SK-N-SH treated with all-trans-retinoic acid at 6 μM for 48 hours (cell line): ENCODE results near the gene SMOC2.

Source experiments
- ATAC-seq: fragments of 200-7000 bp; cut with Tn5 transposase; 3 replicates; pipeline ENCODE4 v1.9.1; 2020; ENCODE audit warnings: mild to moderate bottlenecking, moderate library complexity
- ARNTL ChIP-seq: fragments of 450-650 bp; formaldehyde crosslinking; IDR thresholded peaks from 2 replicates; pipeline ENCODE4 v1.5.0; 2020; ENCODE audit warnings: low read depth, mild to moderate bottlenecking, moderate library complexity, borderline replicate concordance
- BACH2 ChIP-seq: fragments of 250-450 bp; sonication (Bioruptor Pico); IDR thresholded peaks from 2 replicates; pipeline ENCODE4 v1.9.0; 2021; ENCODE audit warnings: mild to moderate bottlenecking, borderline replicate concordance
- CSDC2 ChIP-seq: fragments of 250-450 bp; sonication (Bioruptor Pico); IDR thresholded peaks from 2 replicates; pipeline ENCODE4 v1.5.0; 2020; ENCODE audit warnings: mild to moderate bottlenecking, moderate library complexity
- CSRNP3 ChIP-seq: fragments of 250-450 bp; sonication (Bioruptor Pico); IDR thresholded peaks from 2 replicates; pipeline ENCODE4 v1.5.1; 2021; ENCODE audit warnings: mild to moderate bottlenecking, moderate library complexity
- ESRRG ChIP-seq: fragments of 250-450 bp; sonication (Bioruptor Pico); IDR thresholded peaks from 2 replicates; pipeline ENCODE4 v1.6.1; 2021; ENCODE audit warnings: mild to moderate bottlenecking
- GLIS3 ChIP-seq: fragments of 250-450 bp; sonication (Bioruptor Pico); IDR thresholded peaks from 2 replicates; pipeline ENCODE4 v1.5.0; 2020; ENCODE audit warnings: mild to moderate bottlenecking, moderate library complexity
- ISL1 ChIP-seq: fragments of 250-450 bp; sonication (Bioruptor Pico); IDR thresholded peaks from 2 replicates; pipeline ENCODE4 v2.1.2; 2022; ENCODE audit warnings: mild to moderate bottlenecking, moderate library complexity
- OSR1 ChIP-seq: fragments of 250-450 bp; sonication (Bioruptor Pico); IDR thresholded peaks from 2 replicates; pipeline ENCODE4 v1.8.0; 2022; ENCODE audit warnings: moderate library complexity, mild to moderate bottlenecking, inconsistent platforms
- PPARA ChIP-seq: fragments of 250-450 bp; sonication (Bioruptor Pico); IDR thresholded peaks from 2 replicates; pipeline ENCODE4 v1.5.0; 2020; ENCODE audit warnings: mild to moderate bottlenecking, borderline replicate concordance
- RARB ChIP-seq: fragments of 250-450 bp; sonication (Bioruptor Pico); IDR thresholded peaks from 2 replicates; pipeline ENCODE4 v1.8.0; 2021; ENCODE audit warnings: mild to moderate bottlenecking, moderate library complexity
- SNAI2 ChIP-seq: fragments of 250-450 bp; sonication (Bioruptor Pico); IDR thresholded peaks from 2 replicates; pipeline ENCODE4 v1.5.0; 2020; ENCODE audit warnings: mild to moderate bottlenecking, moderate library complexity
- TCF4 ChIP-seq: fragments of 250-450 bp; sonication (Bioruptor Pico); IDR thresholded peaks from 2 replicates; pipeline ENCODE4 v1.8.0; 2021; ENCODE audit warnings: mild to moderate bottlenecking, moderate library complexity, borderline replicate concordance
- TOX ChIP-seq: fragments of 250-450 bp; sonication (Bioruptor Pico); IDR thresholded peaks from 2 replicates; pipeline ENCODE4 v1.8.0; 2021; ENCODE audit warnings: mild to moderate bottlenecking, moderate library complexity, borderline replicate concordance
- TSHZ2 ChIP-seq: fragments of 250-450 bp; sonication (Bioruptor Pico); IDR thresholded peaks from 2 replicates; pipeline ENCODE4 v1.5.0; 2020; ENCODE audit warnings: mild to moderate bottlenecking, moderate library complexity
- ZC3H10 ChIP-seq: fragments of 250-450 bp; sonication (Bioruptor Pico); IDR thresholded peaks from 2 replicates; pipeline ENCODE4 v1.5.1; 2021; ENCODE audit warnings: mild to moderate bottlenecking, moderate library complexity
- ZFP3 ChIP-seq: fragments of 250-450 bp; sonication (Bioruptor Pico); IDR thresholded peaks from 2 replicates; pipeline ENCODE4 v1.5.0; 2020; ENCODE audit warnings: mild to moderate bottlenecking, moderate library complexity
- ZFP30 ChIP-seq: fragments of 450-650 bp; formaldehyde crosslinking; IDR thresholded peaks from 2 replicates; pipeline ENCODE4 v1.5.0; 2022; ENCODE audit warnings: mild to moderate bottlenecking, moderate library complexity
- ZNF70 ChIP-seq: fragments of 450-650 bp; formaldehyde crosslinking; IDR thresholded peaks from 2 replicates; pipeline ENCODE4 v1.5.0; 2020; ENCODE audit warnings: mild to moderate bottlenecking, moderate library complexity
- ZNF8 ChIP-seq: fragments of 450-650 bp; formaldehyde crosslinking; IDR thresholded peaks from 2 replicates; pipeline ENCODE4 v1.5.0; 2020; ENCODE audit warnings: mild to moderate bottlenecking, moderate library complexity
- TF ChIP-seq, protein P1 (sequence below): fragments of 250-450 bp; sonication (Bioruptor Pico); IDR thresholded peaks from 2 replicates; pipeline ENCODE4 v1.8.0; 2020; ENCODE audit warnings: mild to moderate bottlenecking, moderate library complexity, borderline replicate concordance
- TF ChIP-seq, protein P2 (sequence below): fragments of 250-450 bp; sonication (Bioruptor Pico); IDR thresholded peaks from 2 replicates; pipeline ENCODE4 v1.8.0; 2021; ENCODE audit warnings: low read depth, mild to moderate bottlenecking, moderate library complexity, borderline replicate concordance

SMOC2 gene

DNA sequence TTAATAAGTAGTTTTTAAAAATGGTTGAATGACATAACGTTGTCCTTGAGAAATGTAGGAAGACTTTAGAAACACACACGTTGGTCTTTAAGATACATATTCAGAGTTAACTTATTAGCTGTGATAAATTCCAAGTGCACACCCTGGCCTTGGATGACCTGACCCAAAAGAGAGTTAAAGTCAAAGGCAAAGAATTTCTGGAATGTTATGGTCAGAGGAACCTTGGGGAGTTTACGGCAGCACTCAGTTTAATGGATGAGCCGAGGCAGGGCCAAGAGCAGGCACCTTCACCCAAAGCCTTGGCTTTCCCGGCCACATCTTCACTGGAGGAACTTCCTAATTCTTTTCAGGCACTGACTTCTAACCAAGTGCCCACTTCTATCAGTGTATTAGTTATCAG is 200.5 kb downstream of the SMOC2 start:
- no peak for ATAC-seq

GRCh38 chr6:168643401-168643800 is 202.4 kb downstream of the SMOC2 start:
- no peak for TF ChIP-seq BACH2 (CRISPR knock-in tag)
- TF ChIP-seq ZFP3: no peak
- no peak for TF ChIP-seq ARNTL (CRISPR knock-in tag)
- no peak for TF ChIP-seq SNAI2
- no peak for TF ChIP-seq CSDC2 (CRISPR knock-in tag)
- no peak for TF ChIP-seq ISL1 (CRISPR knock-in tag)
- TF ChIP-seq CSRNP3: no peak
- TF ChIP-seq ESRRG: no peak
- TF ChIP-seq, protein P1, sequence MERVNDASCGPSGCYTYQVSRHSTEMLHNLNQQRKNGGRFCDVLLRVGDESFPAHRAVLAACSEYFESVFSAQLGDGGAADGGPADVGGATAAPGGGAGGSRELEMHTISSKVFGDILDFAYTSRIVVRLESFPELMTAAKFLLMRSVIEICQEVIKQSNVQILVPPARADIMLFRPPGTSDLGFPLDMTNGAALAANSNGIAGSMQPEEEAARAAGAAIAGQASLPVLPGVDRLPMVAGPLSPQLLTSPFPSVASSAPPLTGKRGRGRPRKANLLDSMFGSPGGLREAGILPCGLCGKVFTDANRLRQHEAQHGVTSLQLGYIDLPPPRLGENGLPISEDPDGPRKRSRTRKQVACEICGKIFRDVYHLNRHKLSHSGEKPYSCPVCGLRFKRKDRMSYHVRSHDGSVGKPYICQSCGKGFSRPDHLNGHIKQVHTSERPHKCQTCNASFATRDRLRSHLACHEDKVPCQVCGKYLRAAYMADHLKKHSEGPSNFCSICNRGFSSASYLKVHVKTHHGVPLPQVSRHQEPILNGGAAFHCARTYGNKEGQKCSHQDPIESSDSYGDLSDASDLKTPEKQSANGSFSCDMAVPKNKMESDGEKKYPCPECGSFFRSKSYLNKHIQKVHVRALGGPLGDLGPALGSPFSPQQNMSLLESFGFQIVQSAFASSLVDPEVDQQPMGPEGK (CRISPR knock-in tag): no peak
- no peak for TF ChIP-seq GLIS3
- TF ChIP-seq ZFP30 (CRISPR knock-in tag): no peak
- no peak for TF ChIP-seq ZNF70
- TF ChIP-seq RARB: no peak
- TF ChIP-seq TCF4 (CRISPR knock-in tag): no peak
- TF ChIP-seq PPARA (CRISPR knock-in tag): no peak
- no peak for TF ChIP-seq ZC3H10 (CRISPR knock-in tag)
- ATAC-seq: no peak

More for the DNA sequence above, 200.5 kb downstream of the SMOC2 start:
- TF ChIP-seq ZNF70: no peak
- no peak for TF ChIP-seq ISL1 (CRISPR knock-in tag)
- TF ChIP-seq TSHZ2 (CRISPR knock-in tag): no peak
- TF ChIP-seq PPARA (CRISPR knock-in tag): no peak
- no peak for TF ChIP-seq OSR1 (CRISPR knock-in tag)
- TF ChIP-seq CSDC2 (CRISPR knock-in tag): no peak
- TF ChIP-seq CSRNP3: no peak
- no peak for TF ChIP-seq ZC3H10 (CRISPR knock-in tag)
- TF ChIP-seq BACH2 (CRISPR knock-in tag): no peak
- TF ChIP-seq, protein P1 (CRISPR knock-in tag): no peak
- no peak for TF ChIP-seq TCF4 (CRISPR knock-in tag)
- TF ChIP-seq, all 23 proteins: peak for 0

DNA sequence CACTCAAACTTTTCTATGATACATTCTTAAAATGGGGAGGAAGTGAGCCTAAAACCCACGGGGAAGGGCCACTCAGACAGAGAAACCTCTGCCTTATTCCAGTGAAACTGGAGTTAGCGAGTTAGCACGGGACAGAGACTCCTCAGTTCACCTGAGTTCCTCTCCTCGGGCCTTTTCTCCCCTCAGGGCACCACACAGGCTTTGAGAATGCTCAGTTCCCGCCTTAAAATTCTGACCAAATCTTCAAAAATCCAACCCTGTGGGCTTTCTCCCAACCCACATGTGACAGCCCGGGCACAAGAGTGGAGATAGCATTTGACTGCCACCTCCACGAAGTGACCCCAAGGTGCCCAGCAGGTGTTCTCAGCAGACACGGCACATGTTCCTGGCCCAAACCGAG is 204.3 kb downstream of the SMOC2 start:
- no peak for ATAC-seq
- TF ChIP-seq ZNF70: no peak
- TF ChIP-seq ZFP3: no peak
- no peak for TF ChIP-seq ISL1 (CRISPR knock-in tag)
- TF ChIP-seq PPARA (CRISPR knock-in tag): no peak
- TF ChIP-seq, protein P2, sequence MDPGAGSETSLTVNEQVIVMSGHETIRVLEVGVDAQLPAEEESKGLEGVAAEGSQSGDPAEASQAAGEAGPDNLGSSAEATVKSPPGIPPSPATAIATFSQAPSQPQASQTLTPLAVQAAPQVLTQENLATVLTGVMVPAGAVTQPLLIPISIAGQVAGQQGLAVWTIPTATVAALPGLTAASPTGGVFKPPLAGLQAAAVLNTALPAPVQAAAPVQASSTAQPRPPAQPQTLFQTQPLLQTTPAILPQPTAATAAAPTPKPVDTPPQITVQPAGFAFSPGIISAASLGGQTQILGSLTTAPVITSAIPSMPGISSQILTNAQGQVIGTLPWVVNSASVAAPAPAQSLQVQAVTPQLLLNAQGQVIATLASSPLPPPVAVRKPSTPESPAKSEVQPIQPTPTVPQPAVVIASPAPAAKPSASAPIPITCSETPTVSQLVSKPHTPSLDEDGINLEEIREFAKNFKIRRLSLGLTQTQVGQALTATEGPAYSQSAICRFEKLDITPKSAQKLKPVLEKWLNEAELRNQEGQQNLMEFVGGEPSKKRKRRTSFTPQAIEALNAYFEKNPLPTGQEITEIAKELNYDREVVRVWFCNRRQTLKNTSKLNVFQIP (CRISPR knock-in tag): no peak
- no peak for TF ChIP-seq TOX (CRISPR knock-in tag)
- no peak for TF ChIP-seq ESRRG
- no peak for TF ChIP-seq CSRNP3
- no peak for TF ChIP-seq TCF4 (CRISPR knock-in tag)
- no peak for TF ChIP-seq ZNF8 (CRISPR knock-in tag)
- TF ChIP-seq RARB: no peak
- no peak for TF ChIP-seq TSHZ2 (CRISPR knock-in tag)
